Lower lobe of right lung (tissue), 2 donors: ENCODE data around the gene SPINK4. TPM values are rescaled to one million over a fixed set of nuclear protein-coding genes. Genes with fewer than 3 reads are reported as not detected.

ENCODE experiments used
- ATAC-seq, 2 donors: fragments of 200-7000 bp; cut with Tn5 transposase; one replicate each; pipeline ENCODE4 v1.9.1; 2020 to 2022; ENCODE audit warnings: mild to moderate bottlenecking in 2 of 2, moderate library complexity in 2 of 2
- DNase-seq: peaks from one replicate; pipeline ENCODE4 v3.0.0-alpha.2; 2020
- H3K27ac ChIP-seq: fragments of 200-600 bp; one replicate; pipeline ENCODE4 v1.8.0; 2022
- H3K27me3 ChIP-seq: fragments of 200-600 bp; one replicate; pipeline ENCODE4 v1.8.0; 2022; ENCODE audit warnings: low read depth
- H3K36me3 ChIP-seq: fragments of 200-600 bp; one replicate; pipeline ENCODE4 v1.8.0; 2022; ENCODE audit warnings: mild to moderate bottlenecking
- H3K4me1 ChIP-seq: fragments of 200-600 bp; one replicate; pipeline ENCODE4 v1.8.0; 2022
- H3K4me3 ChIP-seq: fragments of 200-600 bp; one replicate; pipeline ENCODE4 v1.8.0; 2022; ENCODE audit warnings: mild to moderate bottlenecking
- H3K9me3 ChIP-seq: fragments of 200-600 bp; one replicate; pipeline ENCODE4 v1.8.0; 2022
- CTCF ChIP-seq: fragments of 200-600 bp; IDR thresholded peaks from one replicate; pipeline ENCODE4 v1.8.0; 2022; ENCODE audit warnings: antibody characterized with exemption, mild to moderate bottlenecking
- intact Hi-C: fragments of 100-400 bp; cut with DNase I; formaldehyde crosslinking; loops from one replicate; pipeline ENCODE4 v1.11.0; 2022
- total RNA-seq: library from RNA; stranded (reverse); fragmentation: NEBNext Ultra II Directional; extraction: Animal tissue kit (Norgen Biotek cat#: 25700); gene quantifications from one replicate; pipeline ENCODE4 v1.2.1, GENCODE V29; 2021
- donor health status: DM: no; HTN: yes; CAD: no; lungs with severe emphysema.

Gene SPINK4
- total RNA-seq, 1 donor from 2014 or later, result not detected

GRCh38 chr9:33254211-33254610 lies 14.2 kb downstream of the SPINK4 start:
- Histone ChIP-seq H3K4me3 (no peak overlapping the region), H3K27me3 (no peaks in the 10 kb centered on the region), H3K9me3 (no peaks in the 10 kb centered on the region), H3K4me1 (no peaks in the 10 kb centered on the region), H3K36me3 (peaks cover 85% of the 10 kb centered on the region), H3K27ac (no peak overlapping the region)
- DNase-seq (no peak), ATAC-seq (no peak)
- no peak for TF ChIP-seq CTCF
- intact Hi-C loops, result no loop called here

GRCh38 chr9:33255014-33255413 lies 15.0 kb downstream of the SPINK4 start:
- no peaks in the 10 kb centered on the region for H3K9me3 ChIP-seq
- intact Hi-C loops, result no loop called here
- peaks cover 93% of the 10 kb centered on the region for H3K36me3 ChIP-seq
- DNase-seq (no peak), ATAC-seq (no peak)
- no peak for TF ChIP-seq CTCF
- H3K27me3 ChIP-seq, result no peaks in the 10 kb centered on the region
- no peak overlapping the region for H3K4me3 ChIP-seq
- no peak overlapping the region for H3K27ac ChIP-seq
- H3K4me1 ChIP-seq, result no peaks in the 10 kb centered on the region

GRCh38 chr9:33255471-33255870 lies 15.5 kb downstream of the SPINK4 start:
- Histone ChIP-seq H3K4me3 (no peak overlapping the region), H3K27ac (no peak overlapping the region), H3K4me1 (no peaks in the 10 kb centered on the region), H3K36me3 (peaks cover 94% of the 10 kb centered on the region), H3K9me3 (no peaks in the 10 kb centered on the region), H3K27me3 (no peaks in the 10 kb centered on the region)
- intact Hi-C loops, result no loop called here
- no peak for DNase-seq
- no peak for ATAC-seq
- no peak for TF ChIP-seq CTCF

GRCh38 chr9:33256236-33256635 lies 16.3 kb downstream of the SPINK4 start:
- Histone ChIP-seq H3K27ac (no peak overlapping the region), H3K36me3 (peaks cover 94% of the 10 kb centered on the region), H3K4me3 (no peak overlapping the region), H3K27me3 (no peaks in the 10 kb centered on the region), H3K4me1 (no peaks in the 10 kb centered on the region), H3K9me3 (no peaks in the 10 kb centered on the region)
- no peak for TF ChIP-seq CTCF
- ATAC-seq (no peak), DNase-seq (no peak)
- intact Hi-C loops, result no loop called here

GRCh38 chr9:33257276-33257675 lies 17.3 kb downstream of the SPINK4 start:
- ATAC-seq, result no peak
- TF ChIP-seq CTCF, result no peak
- Histone ChIP-seq H3K4me3 (no peak overlapping the region), H3K27me3 (no peaks in the 10 kb centered on the region), H3K27ac (no peak overlapping the region), H3K9me3 (no peaks in the 10 kb centered on the region), H3K36me3 (peaks cover 99% of the 10 kb centered on the region), H3K4me1 (peaks cover 1% of the 10 kb centered on the region)
- no peak for DNase-seq
- intact Hi-C loops, result no loop called here

- Histone ChIP-seq H3K4me1 (peaks cover 15% of the 10 kb centered on the region), H3K36me3 (peaks cover 72% of the 10 kb centered on the region), H3K9me3 (no peaks in the 10 kb centered on the region), H3K4me3 (no peak overlapping the region), H3K27me3 (no peaks in the 10 kb centered on the region), H3K27ac (no peak overlapping the region)
- intact Hi-C loops, result no loop called here
- ATAC-seq (no peak), DNase-seq (no peak)
- no peak for TF ChIP-seq CTCF
These were observed 20.4 kb downstream of the SPINK4 start for GRCh38 chr9:33260372-33260771.
